Endothelial cell of umbilical vein (primary cell): ENCODE results near the gene USP8. TPM values are rescaled to one million over a fixed set of nuclear protein-coding genes. Genes with fewer than 3 reads are reported as not detected.

Source experiments
- BruUV-seq: library from RNA; stranded (reverse); fragments of 400-500 nt; replicated peaks from 2 replicates; lab custom pipeline; 2021; lab: Mats Ljungman, UMichigan
- CTCF ChIA-PET: fragments of 300-600, 350-600 bp; sonication (Branson Sonifier 250); formaldehyde crosslinking; loops from one replicate; lab custom pipeline; 2021; ENCODE audit warnings: antibody characterized with exemption, inconsistent platforms; lab: Charles Lee
- POLR2A ChIA-PET: fragments of 300-600, 350-600 bp; sonication (Branson Sonifier 250); formaldehyde crosslinking; loops from one replicate; lab custom pipeline; 2021; ENCODE audit warnings: antibody characterized with exemption, inconsistent platforms; lab: Charles Lee
- DNase-seq: peaks from one replicate; pipeline ENCODE4 v3.0.0-alpha.2; 2011; ENCODE audit warnings: low read depth, low spot score
- FAIRE-seq: peaks from 2 replicates; lab custom pipeline; 2011; peaks lifted over from hg19 to GRCh38; lab: Jason Lieb, UNC
- H2AFZ ChIP-seq: 2 replicates; pipeline ENCODE4 v1.6.0; 2012; ENCODE audit warnings: low read depth, low read length, control low read depth, inconsistent platforms
- H3K27ac ChIP-seq: 2 replicates; pipeline ENCODE4 v1.5.1; 2011; ENCODE audit warnings: low read depth, mild to moderate bottlenecking, control low read depth, low read length, moderate library complexity; ENCODE audit not compliant: insufficient read depth
- H3K27me3 ChIP-seq, 2 experiments: 2 replicates each; pipeline versions ENCODE4 v1.6.0 to v1.6.1; 2011; ENCODE audit warnings: low read length in 2 of 2, mixed read lengths in 1 of 2; ENCODE audit not compliant: control insufficient read depth in 2 of 2, insufficient read depth in 2 of 2
- H3K36me3 ChIP-seq, 2 experiments: 2 replicates in 1 of 2; 3 replicates in 1 of 2; pipeline ENCODE4 v1.5.1; 2011; ENCODE audit warnings: low read length in 2 of 2, mild to moderate bottlenecking in 1 of 2, moderate library complexity in 1 of 2; ENCODE audit not compliant: control insufficient read depth in 2 of 2, insufficient read depth in 2 of 2; ENCODE audit errors: extremely low read depth in 1 of 2
- H3K4me1 ChIP-seq: 3 replicates; pipeline ENCODE4 v1.5.1; 2011; ENCODE audit warnings: mild to moderate bottlenecking, low read length; ENCODE audit not compliant: control insufficient read depth, insufficient read depth; ENCODE audit errors: extremely low read depth
- H3K4me2 ChIP-seq: 2 replicates; pipeline ENCODE4 v1.6.1; 2011; ENCODE audit warnings: low read length, control low read depth, mixed read lengths; ENCODE audit not compliant: insufficient read depth
- H3K4me3 ChIP-seq, 3 experiments: fragments of 200-600 bp in 1 of 3; sonication (generic), shearing (Covaris generic) in 1 of 3; replicated peaks in 1 of 3; 2 replicates each; pipeline ENCODE4 v1.5.1; 2011 to 2016; ENCODE audit warnings: control low read depth in 3 of 3, low read length in 3 of 3, mild to moderate bottlenecking in 2 of 3, inconsistent platforms in 1 of 3, low read depth in 1 of 3, moderate library complexity in 1 of 3; ENCODE audit not compliant: insufficient read depth in 1 of 3
- H3K79me2 ChIP-seq: 2 replicates; pipeline ENCODE4 v1.6.0; 2012; ENCODE audit warnings: low read length, inconsistent platforms; ENCODE audit not compliant: control insufficient read depth, insufficient read depth
- H3K9ac ChIP-seq: replicated peaks from 2 replicates; pipeline ENCODE3; 2011; ENCODE audit warnings: low read length, control low read depth; ENCODE audit not compliant: insufficient read depth; ENCODE audit errors: extremely low read depth
- H3K9me1 ChIP-seq: replicated peaks from 3 replicates; pipeline ENCODE4 v1.6.0; 2011; ENCODE audit warnings: mild to moderate bottlenecking, low read length; ENCODE audit not compliant: control insufficient read depth, insufficient read depth; ENCODE audit errors: extremely low read depth
- H3K9me3 ChIP-seq: replicated peaks from 2 replicates; pipeline ENCODE4 v1.5.1; 2012; ENCODE audit warnings: low read length, inconsistent platforms; ENCODE audit not compliant: control insufficient read depth, insufficient read depth
- H4K20me1 ChIP-seq: replicated peaks from 2 replicates; pipeline ENCODE3; 2011; ENCODE audit warnings: mild to moderate bottlenecking, low read length; ENCODE audit not compliant: control insufficient read depth, insufficient read depth; ENCODE audit errors: extremely low read depth
- FOS ChIP-seq: IDR thresholded peaks from 2 replicates; pipeline ENCODE4 v1.6.1; 2011; ENCODE audit warnings: mild to moderate bottlenecking, low read length, moderate library complexity, borderline replicate concordance; ENCODE audit not compliant: insufficient read depth
- GATA2 ChIP-seq: IDR thresholded peaks from 2 replicates; pipeline ENCODE4 v1.7.0; 2011; ENCODE audit warnings: low read depth, mild to moderate bottlenecking, moderate library complexity, mixed read lengths, low read length; ENCODE audit not compliant: insufficient read length, insufficient read depth
- JUN ChIP-seq: IDR thresholded peaks from 2 replicates; pipeline ENCODE4 v1.6.1; 2011; ENCODE audit warnings: borderline replicate concordance, low read depth; ENCODE audit not compliant: insufficient read length, insufficient read depth
- MAX ChIP-seq: IDR thresholded peaks from 2 replicates; pipeline ENCODE4 v1.6.1; 2011; ENCODE audit not compliant: insufficient read depth, insufficient read length
- MYC ChIP-seq: IDR thresholded peaks from one replicate; pipeline ENCODE4 v1.6.1; 2011; ENCODE audit warnings: mild to moderate bottlenecking, low read depth, low read length
- POLR2A ChIP-seq: IDR thresholded peaks from 2 replicates; pipeline ENCODE4 v1.6.1; 2012; ENCODE audit warnings: low read depth, mild to moderate bottlenecking, control low read depth, low read length
- POLR2AphosphoS5 ChIP-seq: IDR thresholded peaks from 2 replicates; pipeline ENCODE4 v1.6.1; 2012; ENCODE audit warnings: low read depth, mild to moderate bottlenecking, control low read depth, low read length, moderate library complexity; ENCODE audit not compliant: insufficient read depth
- dilution Hi-C: fragments of 300-500 bp; cut with MboI; formaldehyde crosslinking; loops from one replicate; pipeline ENCODE4 v1.15.0; 2019; ENCODE audit warnings: low sequenced_read_pairs; ENCODE audit not compliant: extremely low pct_ligation_motif_present
- intact Hi-C: fragments of 100-400 bp; cut with micrococcal nuclease; formaldehyde crosslinking; loops from one replicate; pipeline ENCODE4 v1.10.0; 2022
- polyA plus RNA-seq, 4 experiments: library from polyadenylated mRNA; depleted of rRNA in 3 of 4; stranded (reverse) in 3 of 4; unstranded in 1 of 4; fragments of >200 nt; gene quantifications; 2 replicates each; pipeline versions ENCODE4 v1.2.1 to v1.2.3, GENCODE V29; 2011 to 2012; ENCODE audit warnings: missing spikeins in 1 of 4
- total RNA-seq: library from RNA; stranded (reverse); gene quantifications from 2 replicates; pipeline ENCODE4 v1.2.3, GENCODE V29; 2021
- TF ChIP-seq, protein P1 (sequence below), 2 donors: IDR thresholded peaks; 1 replicate in 1 of 2; 2 replicates in 1 of 2; pipeline ENCODE4 v1.5.1; 2011; ENCODE audit warnings: low read length in 2 of 2, mild to moderate bottlenecking in 2 of 2, moderate library complexity in 2 of 2, control low read depth in 1 of 2, inconsistent platforms in 1 of 2, low read depth in 1 of 2; ENCODE audit not compliant: insufficient read depth in 1 of 2; ENCODE audit errors: extremely low read depth in 1 of 2

The USP8 gene
- total and polyA plus RNA-seq, 2 donors (not counting 3 experiments of a cell fraction or from before 2014, with no cell fraction given), result 19.0 to 44.8 TPM

- peaks cover 2 to 9% of the 10 kb centered on the region in 2 experiments for H3K36me3 ChIP-seq
- ChIA-PET CTCF (no interaction called here), POLR2A (no interaction called here)
- no peaks in the 10 kb centered on the region for H3K9me1 ChIP-seq
- H3K27ac ChIP-seq, result no peak overlapping the region
- H3K9me3 ChIP-seq, result no peaks in the 10 kb centered on the region
- H3K79me2 ChIP-seq, result no peaks in the 10 kb centered on the region
- H3K27me3 ChIP-seq, result no peaks in the 10 kb centered on the region
- dilution Hi-C loops (no loop called here), intact Hi-C loops (no loop called here)
- H3K4me2 ChIP-seq, result no peak overlapping the region
- TF ChIP-seq FOS (no peak), GATA2 (no peak), POLR2A (no peak), MYC (no peak), MAX (no peak), JUN (no peak), POLR2AphosphoS5 (no peak)
- TF ChIP-seq, protein P1, sequence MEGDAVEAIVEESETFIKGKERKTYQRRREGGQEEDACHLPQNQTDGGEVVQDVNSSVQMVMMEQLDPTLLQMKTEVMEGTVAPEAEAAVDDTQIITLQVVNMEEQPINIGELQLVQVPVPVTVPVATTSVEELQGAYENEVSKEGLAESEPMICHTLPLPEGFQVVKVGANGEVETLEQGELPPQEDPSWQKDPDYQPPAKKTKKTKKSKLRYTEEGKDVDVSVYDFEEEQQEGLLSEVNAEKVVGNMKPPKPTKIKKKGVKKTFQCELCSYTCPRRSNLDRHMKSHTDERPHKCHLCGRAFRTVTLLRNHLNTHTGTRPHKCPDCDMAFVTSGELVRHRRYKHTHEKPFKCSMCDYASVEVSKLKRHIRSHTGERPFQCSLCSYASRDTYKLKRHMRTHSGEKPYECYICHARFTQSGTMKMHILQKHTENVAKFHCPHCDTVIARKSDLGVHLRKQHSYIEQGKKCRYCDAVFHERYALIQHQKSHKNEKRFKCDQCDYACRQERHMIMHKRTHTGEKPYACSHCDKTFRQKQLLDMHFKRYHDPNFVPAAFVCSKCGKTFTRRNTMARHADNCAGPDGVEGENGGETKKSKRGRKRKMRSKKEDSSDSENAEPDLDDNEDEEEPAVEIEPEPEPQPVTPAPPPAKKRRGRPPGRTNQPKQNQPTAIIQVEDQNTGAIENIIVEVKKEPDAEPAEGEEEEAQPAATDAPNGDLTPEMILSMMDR (IDR thresholded peaks at IDR 0.05; ENCODE audit: extremely low read depth in 1 of 2, insufficient read depth in 1 of 2, low read depth in 1 of 2, low read length in 2 of 2), result no peak
- FAIRE-seq (no peak), DNase-seq (no peak)
- H3K4me3 ChIP-seq, result no peak overlapping the region
- no peaks in the 10 kb centered on the region for H4K20me1 ChIP-seq
- no peaks in the 10 kb centered on the region for H3K4me1 ChIP-seq
- H2AFZ ChIP-seq, result no peak overlapping the region
- no peak overlapping the region for H3K9ac ChIP-seq
- BruUV-seq, result no TSS peak
Observed at GRCh38 chr15:50500352-50500751, 76.1 kb downstream of the USP8 start.
